Measurements from ENCODE around the gene ACR. TPM values are rescaled to one million over a fixed set of nuclear protein-coding genes. Genes with fewer than 3 reads are reported as not detected.
A peak's percentile ranks its signal among the peaks of the same experiment; 100 is the strongest.

Gene ACR
- total RNA-seq, 1 donor from 2014 or later: not detected

DNA sequence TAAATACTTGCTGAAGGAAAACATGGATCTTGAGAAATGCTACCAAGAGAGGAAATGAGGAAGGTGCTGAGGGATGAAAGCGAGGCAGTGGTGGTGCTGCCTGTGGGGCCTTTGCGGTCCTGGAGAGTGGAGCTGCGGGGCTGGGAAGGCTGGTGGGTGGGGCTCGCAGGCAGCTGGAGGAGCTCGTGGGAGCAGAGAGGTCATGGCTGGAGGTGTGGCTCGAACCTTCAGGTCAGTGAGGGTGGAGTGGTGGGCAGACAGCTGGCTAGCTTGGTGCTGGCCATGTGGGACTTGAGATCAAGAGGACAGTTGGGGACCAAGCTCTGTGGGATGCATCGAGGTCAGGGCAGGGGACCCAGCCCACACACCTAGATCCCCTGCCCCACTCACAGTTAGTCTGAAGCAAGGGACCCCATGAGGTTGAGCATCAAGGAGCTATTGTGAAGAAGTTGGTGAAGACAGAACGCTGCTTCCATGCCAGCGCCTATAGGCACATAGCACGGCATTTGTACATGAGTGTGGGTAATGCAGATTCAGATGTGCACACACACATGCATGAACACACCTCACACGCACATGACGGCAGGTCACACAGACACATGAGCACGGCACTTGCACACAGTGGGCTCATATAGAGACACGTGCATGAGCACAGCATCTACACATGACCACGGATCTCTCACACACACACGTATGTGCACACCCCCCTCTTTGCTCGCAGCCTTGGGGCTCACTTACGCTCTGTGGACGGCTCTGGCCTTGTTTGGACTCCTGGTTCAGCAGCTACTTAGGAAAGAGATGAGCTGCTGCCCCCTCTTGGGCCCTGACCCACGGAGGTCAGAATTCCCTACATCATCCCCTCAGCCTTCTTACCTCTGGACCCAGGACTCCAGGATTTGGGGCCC is 34.9 kb upstream of the ACR start:
- no peak for DNase-seq

DNA sequence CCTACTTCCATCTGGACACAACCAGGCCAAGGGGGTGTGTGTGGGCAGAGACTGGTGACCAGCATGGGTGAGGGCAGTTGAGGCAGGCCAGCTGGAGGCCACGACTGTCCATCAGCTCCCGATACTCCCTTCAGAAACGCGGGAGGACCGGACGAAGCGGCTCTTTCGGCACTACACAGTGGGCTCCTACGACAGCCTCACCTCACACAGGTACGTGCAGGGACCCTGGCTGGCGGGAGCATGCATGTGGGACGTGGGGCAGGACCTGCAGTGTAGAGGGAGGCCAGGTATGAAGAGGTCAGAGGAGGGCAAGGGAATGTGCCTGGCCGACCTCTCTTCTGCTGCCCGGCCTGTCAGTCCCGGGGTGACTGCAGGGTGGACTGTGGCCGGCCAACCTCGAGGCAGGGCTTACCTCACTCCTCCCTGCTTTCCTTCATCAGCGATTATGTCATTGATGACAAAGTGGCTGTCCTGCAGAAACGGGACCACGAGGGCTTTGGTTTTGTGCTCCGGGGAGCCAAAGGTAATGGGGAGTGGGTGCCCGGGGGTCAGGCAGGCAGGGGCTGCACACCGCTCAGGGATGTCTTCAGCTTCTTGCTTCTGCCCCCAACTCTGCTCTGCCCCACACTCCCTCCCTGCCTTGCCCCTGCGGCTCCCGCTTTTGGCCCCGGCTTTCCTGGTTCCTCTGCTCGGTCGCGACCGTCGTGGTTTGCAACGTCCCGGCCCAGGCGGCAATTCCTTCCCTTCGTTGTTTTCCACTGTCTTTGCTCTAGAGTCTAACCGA is 34.1 kb upstream of the ACR start:
- DNase-seq: no peak

DNA sequence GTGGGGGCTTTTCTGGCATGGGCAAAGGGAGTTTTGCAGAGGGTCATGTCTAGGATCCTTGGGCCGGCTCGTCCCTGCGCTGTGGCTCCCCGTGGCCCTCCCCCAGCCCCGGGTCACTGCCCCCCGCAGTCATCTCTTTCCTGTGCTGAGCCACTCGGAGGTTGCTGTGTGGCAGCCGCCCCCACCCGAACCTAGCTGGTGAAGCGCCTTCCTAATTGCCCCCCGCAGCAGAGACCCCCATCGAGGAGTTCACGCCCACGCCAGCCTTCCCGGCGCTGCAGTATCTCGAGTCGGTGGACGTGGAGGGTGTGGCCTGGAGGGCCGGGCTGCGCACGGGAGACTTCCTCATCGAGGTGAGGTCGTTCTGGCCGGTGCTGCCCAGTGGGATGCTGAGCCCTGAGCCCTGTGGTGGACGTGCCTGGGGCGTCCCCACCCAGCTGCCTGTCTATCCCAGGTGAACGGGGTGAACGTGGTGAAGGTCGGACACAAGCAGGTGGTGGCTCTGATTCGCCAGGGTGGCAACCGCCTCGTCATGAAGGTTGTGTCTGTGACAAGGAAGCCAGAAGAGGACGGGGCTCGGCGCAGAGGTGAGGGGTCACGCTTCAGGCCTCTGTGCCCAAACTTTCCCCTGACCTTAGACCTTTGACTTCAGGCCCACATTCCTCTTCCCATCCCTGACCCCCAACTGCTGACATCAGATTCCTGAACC is 33.3 kb upstream of the ACR start:
- DNase-seq: no peak

DNA sequence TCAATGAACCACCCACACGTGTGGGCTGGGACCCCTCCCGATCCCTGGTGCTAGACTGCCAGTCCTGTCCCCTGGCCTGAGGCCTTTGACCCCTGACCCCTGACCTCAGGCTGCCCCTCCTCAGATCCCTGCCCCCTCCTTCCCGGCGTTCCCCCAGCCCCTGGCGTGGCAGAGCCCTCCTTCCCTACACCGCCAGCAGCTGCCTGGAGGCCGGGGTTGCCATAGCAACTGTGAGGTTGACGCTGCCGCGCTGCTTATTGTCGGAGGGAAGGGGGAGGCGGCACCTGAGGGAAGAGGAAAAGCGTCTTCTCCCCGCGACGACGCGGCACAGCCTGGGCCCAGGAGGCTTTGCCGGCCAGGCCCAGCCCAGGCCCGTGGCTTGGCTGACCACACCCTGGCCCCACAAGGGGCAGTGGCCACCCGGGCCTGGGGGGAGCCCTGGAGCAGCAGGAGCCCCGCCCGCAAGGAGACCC is 32.7 kb upstream of the ACR start:
- peak; percentile 63 for DNase-seq

DNA sequence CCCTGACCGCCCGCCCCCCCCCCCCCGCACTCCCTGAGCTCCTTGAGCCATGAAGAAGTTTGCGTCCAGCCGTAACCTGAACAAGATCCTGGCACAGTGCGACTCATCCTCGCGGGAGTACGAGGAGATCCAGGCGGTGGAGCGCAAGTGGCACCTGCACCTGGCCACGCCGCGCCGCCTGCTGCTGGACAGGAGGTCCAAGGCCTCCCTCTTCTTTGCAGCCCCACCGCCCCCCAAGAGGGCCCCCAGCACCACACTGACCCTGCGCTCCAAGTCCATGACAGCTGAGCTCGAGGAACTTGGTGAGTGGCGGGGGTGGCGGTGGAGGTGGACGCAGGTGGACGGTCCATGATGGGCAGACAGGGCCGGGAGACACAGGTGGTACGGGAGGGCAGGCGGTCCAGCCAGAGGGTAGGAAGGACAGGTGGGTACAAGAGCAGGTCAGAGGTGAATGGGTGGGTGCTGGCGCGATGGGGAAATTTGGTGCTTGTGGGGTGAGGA is 32.1 kb upstream of the ACR start:
- DNase-seq: no peak

GRCh38 chr22:50706481-50707125 is 31.4 kb upstream of the ACR start:
- DNase-seq: no peak

DNA sequence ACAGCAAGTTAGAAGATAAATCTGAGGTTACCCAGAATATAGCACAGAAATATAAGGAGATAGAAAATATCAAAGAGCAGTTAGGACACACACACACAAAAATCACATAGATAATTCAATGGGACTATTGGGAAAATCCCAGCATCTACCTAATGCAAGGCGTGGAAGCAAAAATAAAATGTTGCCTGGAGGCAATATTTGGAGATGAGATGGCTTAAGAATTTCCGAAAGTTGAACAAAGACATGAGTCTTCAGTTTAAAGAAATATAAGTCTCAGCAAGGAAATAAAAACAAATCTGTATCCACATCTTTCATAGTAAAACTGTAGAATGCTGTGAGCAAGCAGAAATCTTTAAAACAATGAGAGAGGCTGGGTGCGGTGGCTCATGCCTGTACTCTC is 29.5 kb upstream of the ACR start:
- DNase-seq: no peak

DNA sequence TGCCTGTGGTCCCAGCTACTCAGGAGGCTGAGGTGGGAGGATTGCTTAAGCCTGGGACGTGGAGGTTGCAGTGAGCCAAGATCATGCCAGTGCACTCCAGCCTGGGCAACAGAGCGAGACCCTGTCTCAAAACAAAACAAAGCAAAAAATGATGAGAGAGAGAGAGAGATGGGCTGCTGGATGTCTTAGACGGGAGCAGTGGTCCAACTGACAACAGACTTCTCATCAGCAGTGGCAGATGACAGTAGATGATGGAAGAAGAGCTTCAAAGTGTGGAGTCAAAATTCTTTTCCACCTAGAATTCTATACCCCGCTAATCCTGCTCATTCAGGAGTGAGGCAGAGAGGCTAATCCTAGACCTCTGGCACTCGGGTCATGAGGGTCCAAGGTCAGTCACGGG is 29.0 kb upstream of the ACR start:
- no peak for DNase-seq

GRCh38 chr22:50710221-50710620 is 27.8 kb upstream of the ACR start:
- DNase-seq: no peak

DNA sequence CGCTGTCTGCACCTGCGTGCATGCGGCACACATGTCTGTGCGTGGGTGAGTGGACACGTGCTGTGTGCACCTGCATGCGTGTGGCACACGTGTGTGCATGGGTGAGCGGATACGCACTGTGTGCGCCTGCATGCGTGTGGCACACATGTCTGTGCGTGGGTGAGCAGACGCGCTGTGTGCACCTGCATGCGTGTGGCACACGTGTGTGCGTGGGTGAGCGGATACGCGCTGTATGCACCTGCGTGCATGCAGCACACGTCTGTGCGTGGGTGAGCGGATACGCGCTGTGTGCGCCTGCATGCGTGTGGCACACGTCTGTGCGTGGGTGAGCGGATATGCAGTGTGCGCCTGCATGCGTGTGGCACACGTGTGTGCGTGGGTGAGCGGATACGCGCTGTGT is 27.1 kb upstream of the ACR start:
- DNase-seq: no peak

- no peak for DNase-seq
Measured at GRCh38 chr22:50711446-50712340, 26.3 kb upstream of the ACR start.

DNA sequence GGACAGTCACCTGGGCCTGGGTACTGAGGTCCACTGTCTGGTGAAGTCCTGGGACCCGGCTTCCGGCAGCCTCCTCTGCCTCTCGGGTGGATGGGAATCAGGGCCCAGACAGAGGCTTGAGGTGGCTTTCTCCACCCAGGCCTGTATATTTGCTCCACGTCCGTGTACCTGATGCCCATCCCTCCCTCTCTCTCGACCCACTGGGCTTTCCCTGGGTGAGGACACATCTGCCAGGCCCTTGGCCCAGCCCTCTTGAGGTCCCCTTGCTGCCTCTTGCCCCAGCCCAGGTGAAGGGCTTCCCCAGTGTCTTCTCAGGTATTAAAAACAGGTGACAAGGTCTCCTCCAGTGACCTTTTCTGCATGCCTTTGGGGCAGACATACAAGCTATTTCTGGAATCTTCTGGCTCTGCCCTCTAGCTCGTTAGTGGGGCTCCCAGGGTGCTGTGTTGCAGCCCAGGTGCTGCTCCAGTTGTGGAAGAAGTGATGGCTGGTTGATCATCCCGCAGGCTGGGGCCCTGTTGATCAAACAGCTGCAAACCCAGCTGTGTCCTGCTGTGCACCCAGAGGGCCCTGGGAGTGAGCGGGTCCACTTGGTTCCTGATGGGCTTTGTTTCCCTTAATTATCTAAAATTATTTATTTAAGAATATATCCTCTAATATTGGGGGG is 25.5 kb upstream of the ACR start:
- DNase-seq: no peak

- no peak for DNase-seq
Measured at GRCh38 chr22:50713008-50713385, 25.0 kb upstream of the ACR start.

DNA sequence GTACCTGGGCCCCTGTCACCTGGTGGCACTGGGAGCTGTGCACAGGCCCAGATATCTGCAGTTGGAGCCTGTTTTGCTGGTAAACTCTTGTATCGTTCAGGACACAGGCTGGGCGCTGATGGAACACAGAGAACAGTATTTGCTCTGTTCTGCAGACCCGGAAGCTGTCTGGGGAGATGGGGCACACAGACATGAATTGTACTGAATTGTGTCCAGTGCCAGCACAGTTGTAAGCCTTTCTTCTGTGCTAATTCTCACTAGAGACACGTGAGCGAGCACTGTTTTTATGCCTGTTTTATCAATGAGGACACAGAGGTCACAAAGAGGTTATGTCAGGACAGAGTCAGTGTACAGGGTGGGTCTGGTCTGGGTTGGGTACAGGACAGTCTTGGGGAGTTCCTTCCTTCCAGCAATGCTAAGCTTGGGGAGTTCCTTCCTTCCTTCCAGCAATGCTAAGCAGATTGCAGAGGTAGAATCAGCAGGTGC is 24.4 kb upstream of the ACR start:
- DNase-seq: peak; percentile 57

DNA sequence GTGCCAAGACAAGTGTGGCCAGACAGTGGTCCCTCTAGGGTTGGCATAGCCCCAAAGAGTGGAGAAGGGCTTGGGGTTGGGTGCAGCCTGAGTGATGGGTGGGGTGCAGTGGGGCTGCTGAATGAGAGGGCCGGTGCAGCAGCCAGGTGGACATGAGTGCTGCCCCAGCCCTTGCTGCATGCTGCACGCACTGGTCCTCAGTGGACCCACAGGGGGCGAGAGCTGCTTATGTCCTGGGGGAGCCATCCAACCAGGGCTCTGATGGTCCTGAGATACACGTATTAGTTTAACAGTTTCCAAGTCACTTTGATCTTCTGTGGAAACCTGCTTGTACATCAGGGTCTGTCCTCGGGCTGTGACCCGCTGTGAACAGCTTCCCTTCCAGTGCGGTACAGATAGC is 23.9 kb upstream of the ACR start:
- DNase-seq: no peak

DNA sequence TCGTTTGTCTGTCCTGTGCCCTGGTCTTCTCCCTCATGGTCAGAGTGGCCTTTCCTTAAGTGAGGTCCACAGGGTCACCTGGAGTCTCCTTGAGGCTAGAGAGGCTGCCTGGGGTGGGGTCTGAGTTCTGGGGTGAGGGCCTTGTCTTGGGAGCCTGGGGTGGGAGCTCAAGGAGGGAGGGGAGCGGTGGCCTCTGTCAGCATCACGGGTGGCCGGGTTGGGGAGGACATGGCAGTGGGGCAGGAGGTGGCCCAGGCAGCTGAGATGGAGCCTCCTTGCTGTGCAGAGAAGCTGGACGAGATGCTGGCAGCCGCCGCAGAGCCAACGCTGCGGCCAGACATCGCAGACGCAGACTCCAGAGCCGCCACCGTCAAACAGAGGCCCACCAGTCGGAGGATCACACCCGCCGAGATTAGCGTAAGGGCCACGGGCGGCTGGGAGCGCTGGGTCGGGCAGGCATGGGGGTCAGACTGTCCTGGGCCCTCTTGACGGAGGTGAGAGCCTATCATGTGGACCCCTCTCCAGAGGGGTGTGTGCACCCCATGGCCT is 23.3 kb upstream of the ACR start:
- DNase-seq: no peak

GRCh38 chr22:50715250-50715649 is 22.8 kb upstream of the ACR start:
- no peak for DNase-seq

DNA sequence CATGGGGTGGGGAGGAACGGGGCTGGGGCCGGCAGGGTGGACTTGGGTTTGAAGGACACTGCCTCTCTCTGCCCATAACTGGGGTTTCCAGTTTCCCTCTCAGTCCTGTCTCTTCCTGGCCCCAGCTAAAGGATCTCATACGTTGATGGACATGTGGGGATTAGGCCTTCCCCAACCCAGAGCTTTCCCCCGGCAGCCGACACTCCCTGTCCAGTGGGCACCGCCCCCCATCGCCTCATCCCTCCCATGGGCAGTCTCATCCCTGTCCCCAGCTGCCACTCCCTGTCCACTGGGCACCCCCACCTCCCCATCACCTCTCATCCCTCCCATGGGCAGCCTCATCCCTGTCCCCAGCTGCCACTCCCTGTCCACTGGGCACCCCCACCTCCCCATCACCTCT is 22.2 kb upstream of the ACR start:
- DNase-seq: no peak

DNA sequence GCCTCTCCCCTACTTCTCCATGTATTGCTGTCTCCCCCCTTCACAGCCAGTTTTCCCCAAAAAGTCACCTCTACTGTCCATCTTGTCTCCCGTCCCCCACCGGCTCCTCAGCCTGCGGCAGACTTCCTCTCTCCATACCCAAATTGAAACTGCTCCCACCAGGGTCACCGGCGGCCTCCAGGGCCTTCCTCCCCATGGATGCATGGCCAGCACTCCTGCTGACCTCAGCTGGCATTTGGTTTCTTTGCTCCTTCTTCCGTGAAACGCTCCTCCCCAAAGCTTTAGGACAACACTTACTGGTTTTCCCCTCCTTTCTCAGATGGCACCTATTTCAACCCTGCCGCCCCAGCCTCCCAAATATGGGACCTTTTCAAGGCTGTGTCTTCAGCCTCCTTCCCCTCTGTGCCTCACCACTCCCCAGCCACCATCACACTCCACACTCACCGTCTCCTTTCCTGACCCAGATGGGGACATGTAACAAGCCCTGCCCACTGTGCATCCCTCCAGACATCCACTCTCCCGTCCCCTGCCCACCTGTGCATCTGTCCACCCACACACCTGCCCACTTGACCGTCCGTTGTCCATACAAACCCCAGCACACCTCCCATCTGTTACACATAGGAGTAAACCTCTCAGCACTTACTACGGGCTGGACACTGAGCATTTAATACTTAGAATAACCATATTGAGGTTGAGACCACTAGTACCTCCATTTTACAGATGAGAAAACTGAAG is 21.5 kb upstream of the ACR start:
- DNase-seq: no peak
